ENCODE results near the gene MEGF6. TPM values are rescaled to one million over a fixed set of nuclear protein-coding genes. Genes with fewer than 3 reads are reported as not detected.

MEGF6 gene
- total and polyA plus RNA-seq, 12 donors = 1.8 to 14.1 (median 7.0) TPM

DNA sequence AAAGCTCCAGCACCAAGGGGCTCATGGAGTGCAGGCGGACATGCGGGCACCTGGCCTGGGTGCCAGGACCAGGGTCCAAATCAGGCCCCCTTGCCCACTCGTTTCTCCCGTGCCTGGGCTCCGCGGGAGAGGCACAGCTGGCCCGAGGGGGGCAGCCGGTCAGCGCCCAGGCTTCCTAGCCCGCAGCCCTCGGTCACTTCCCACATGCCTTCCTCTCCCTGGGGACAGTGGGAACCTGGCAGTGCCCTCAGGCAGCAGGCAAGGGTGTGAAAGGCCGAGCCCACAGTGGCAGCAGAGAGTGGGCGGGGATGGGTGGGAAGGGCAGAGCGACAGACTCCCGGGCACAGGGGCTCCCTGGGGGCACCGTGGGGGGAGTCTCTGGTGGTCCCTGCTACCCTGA lies 69.8 kb downstream of the MEGF6 start:
- intact Hi-C loops (cut with DNase I) = no loop called here
- H3K36me3 ChIP-seq = no peaks in the 10 kb centered on the region
- peaks cover 0 to 6% (median 0%) of the 10 kb centered on the region in 7 donors for H3K27me3 ChIP-seq
- no peak for DNase-seq
- no peaks in the 10 kb centered on the region for H3K9me3 ChIP-seq
- WGBS, 2 donors = 77 to 83% methylated on average over 16 of the region's 16 CpGs
- no peak for TF ChIP-seq CTCF (IDR thresholded peaks at IDR 0.05)
- H3K4me3 ChIP-seq = no peak overlapping the region
- peaks cover 15 to 63% (median 33%) of the 10 kb centered on the region in 9 donors for H3K4me1 ChIP-seq
- H3K27ac ChIP-seq = peak overlapping the region in 4 of 10 donors; percentile 19 to 48 (median 30)
- ATAC-seq = no peak

- TF ChIP-seq CTCF (IDR thresholded peaks at IDR 0.05) = no peak
- Histone ChIP-seq H3K27me3 (peaks cover 0 to 6% (median 0%) of the 10 kb centered on the region in 7 donors), H3K4me1 (peaks cover 15 to 58% (median 33%) of the 10 kb centered on the region in 9 donors), H3K27ac (peak overlapping the region in 3 of 10 donors; percentile 39 to 76 (median 53)), H3K4me3 (no peak overlapping the region), H3K36me3 (no peaks in the 10 kb centered on the region), H3K9me3 (no peaks in the 10 kb centered on the region)
- 98 to 99% methylated on average over 13 of the region's 13 CpGs for WGBS, 2 donors
- no peak for DNase-seq
- intact Hi-C loops (cut with DNase I) = no loop called here
- ATAC-seq = no peak
These were observed 70.4 kb downstream of the MEGF6 start for GRCh38 chr1:3540876-3541275.

DNA sequence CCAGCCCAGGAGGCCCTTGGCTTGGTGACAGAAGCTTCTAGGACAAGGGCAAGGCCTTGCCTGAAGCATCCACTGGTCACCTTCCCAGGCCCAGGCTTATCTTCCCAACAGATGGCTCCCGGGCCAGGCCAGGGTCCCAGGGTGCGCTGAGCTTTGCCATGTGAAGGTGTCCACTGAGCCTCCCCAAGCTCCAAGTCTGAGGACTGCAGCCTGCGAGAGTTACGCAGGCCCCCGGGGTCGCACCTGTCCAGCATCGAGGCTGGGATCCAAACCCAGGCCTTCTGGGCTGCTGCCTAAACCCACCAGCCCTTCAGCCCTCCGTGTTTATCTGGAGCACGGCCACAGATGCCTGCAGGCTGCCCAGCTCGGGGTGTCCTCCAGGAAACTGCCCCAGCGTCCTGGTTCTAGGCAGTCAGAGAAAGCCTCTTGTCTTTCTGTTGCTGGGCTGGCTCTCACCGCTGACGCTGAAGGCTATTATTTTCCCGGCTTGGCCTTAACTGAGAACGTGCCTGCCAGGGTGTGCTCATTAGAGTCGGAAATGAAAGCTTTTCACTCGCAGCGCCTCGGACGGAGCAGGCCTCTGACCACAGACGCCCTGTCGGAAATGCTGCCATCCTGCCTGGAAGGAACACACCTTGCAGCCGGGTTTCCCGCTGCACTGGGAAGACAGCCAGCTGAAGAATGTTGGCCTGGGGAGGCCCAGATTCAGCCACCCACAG lies 71.4 kb downstream of the MEGF6 start:
- TF ChIP-seq CTCF (IDR thresholded peaks at IDR 0.05) = no peak
- ATAC-seq = peak; percentile 10 to 62 (median 38)
- Histone ChIP-seq H3K27me3 (peaks cover 0 to 6% (median 0%) of the 10 kb centered on the region in 7 donors), H3K36me3 (no peaks in the 10 kb centered on the region), H3K9me3 (no peaks in the 10 kb centered on the region), H3K27ac (peak overlapping the region in 9 of 10 donors; percentile 39 to 76 (median 53)), H3K4me3 (no peak overlapping the region), H3K4me1 (peaks cover 15 to 51% (median 33%) of the 10 kb centered on the region in 9 donors)
- intact Hi-C loops (cut with DNase I) = no loop called here
- 60 to 71% methylated on average over 24 of the region's 24 CpGs for WGBS, 2 donors
- no peak for DNase-seq

DNA sequence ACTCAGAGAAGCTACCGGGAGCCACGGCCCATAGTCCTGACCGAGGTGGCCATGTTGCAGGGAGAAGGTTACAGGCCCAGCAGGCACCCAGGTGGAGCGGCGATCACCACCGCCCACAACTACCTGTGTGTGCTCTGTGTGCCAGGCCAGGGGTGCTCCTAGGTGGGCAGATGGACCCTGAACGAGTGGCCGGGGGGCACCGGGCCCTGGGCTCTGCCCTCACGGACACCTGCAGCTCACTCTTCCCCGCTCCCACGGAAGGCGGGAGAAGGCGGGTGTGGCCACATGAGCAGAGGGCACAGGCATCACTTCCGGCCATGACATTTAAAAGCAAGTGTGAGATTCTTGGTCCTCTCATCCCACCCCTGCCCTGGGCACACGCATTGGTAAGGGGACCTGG lies 73.9 kb downstream of the MEGF6 start:
- WGBS, 2 donors = 90 to 97% methylated on average over 16 of the region's 16 CpGs
- Histone ChIP-seq H3K9me3 (no peaks in the 10 kb centered on the region), H3K4me3 (no peak overlapping the region), H3K27ac (no peak overlapping the region), H3K27me3 (no peaks in the 10 kb centered on the region), H3K36me3 (no peaks in the 10 kb centered on the region), H3K4me1 (peaks cover 12 to 40% (median 21%) of the 10 kb centered on the region in 9 donors)
- ATAC-seq = no peak
- no peak for DNase-seq
- no peak for TF ChIP-seq CTCF (IDR thresholded peaks at IDR 0.05)
- intact Hi-C loops (cut with DNase I) = no loop called here
